ENCODE measurements around the gene FBXL7. TPM values are rescaled to one million over a fixed set of nuclear protein-coding genes. Genes with fewer than 3 reads are reported as not detected.

FBXL7 gene
- total and polyA plus RNA-seq, 4 donors, result 0.24 to 1.4 (median 1.2) TPM

GRCh38 chr5:15566306-15566705, 66.3 kb downstream of the FBXL7 start:
- H3K4me3 ChIP-seq (ENCODE audit: low read depth in 1 of 3, low read length in 3 of 3), result no peak overlapping the region
- H3K27me3 ChIP-seq (ENCODE audit: control insufficient read depth in 4 of 4, insufficient read depth in 4 of 4, low read length in 3 of 4), result no peaks in the 10 kb centered on the region
- H3K36me3 ChIP-seq (ENCODE audit: control insufficient read depth in 4 of 4, insufficient read depth in 3 of 4, low read depth in 1 of 4, low read length in 3 of 4), result no peaks in the 10 kb centered on the region
- H3K27ac ChIP-seq (ENCODE audit: low read depth in 1 of 2, low read length in 2 of 2), result no peak overlapping the region
- no peak for DNase-seq (ENCODE audit: low spot score)
- 95% methylated on average over 4 of the region's 4 CpGs for WGBS
- no peaks in the 10 kb centered on the region for H3K9me3 ChIP-seq (ENCODE audit: control insufficient read depth in 4 of 4, low read length in 3 of 4)
- H3K9ac ChIP-seq (ENCODE audit: low read depth in 1 of 2, low read length in 2 of 2), result no peak overlapping the region
- no peaks in the 10 kb centered on the region for H3K4me1 ChIP-seq (ENCODE audit: control insufficient read depth in 4 of 4, insufficient read depth in 4 of 4, low read length in 3 of 4)
- TF ChIP-seq ZBTB33 (IDR thresholded peaks at IDR 0.05) (no peak), HNF4G (IDR thresholded peaks at IDR 0.05) (no peak), FOXA2 (IDR thresholded peaks at IDR 0.05) (no peak), MAX (IDR thresholded peaks at IDR 0.05) (no peak)

GRCh38 chr5:15566789-15567188, 66.8 kb downstream of the FBXL7 start:
- Histone ChIP-seq H3K9me3 (ENCODE audit: control insufficient read depth in 4 of 4, low read length in 3 of 4) (no peaks in the 10 kb centered on the region), H3K27me3 (ENCODE audit: control insufficient read depth in 4 of 4, insufficient read depth in 4 of 4, low read length in 3 of 4) (no peaks in the 10 kb centered on the region), H3K9ac (ENCODE audit: low read depth in 1 of 2, low read length in 2 of 2) (no peak overlapping the region), H3K4me3 (ENCODE audit: low read depth in 1 of 3, low read length in 3 of 3) (no peak overlapping the region), H3K36me3 (ENCODE audit: control insufficient read depth in 4 of 4, insufficient read depth in 3 of 4, low read depth in 1 of 4, low read length in 3 of 4) (no peaks in the 10 kb centered on the region), H3K27ac (ENCODE audit: low read depth in 1 of 2, low read length in 2 of 2) (no peak overlapping the region), H3K4me1 (ENCODE audit: control insufficient read depth in 4 of 4, insufficient read depth in 4 of 4, low read length in 3 of 4) (no peaks in the 10 kb centered on the region)
- no peak for TF ChIP-seq REST (IDR thresholded peaks at IDR 0.05)
- TF ChIP-seq HNF4G (IDR thresholded peaks at IDR 0.05), result no peak
- TF ChIP-seq FOXA2 (IDR thresholded peaks at IDR 0.05), result no peak
- no peak for TF ChIP-seq EGR1 (IDR thresholded peaks at IDR 0.05; ENCODE audit: low read depth in 2 of 2)
- no peak for TF ChIP-seq RAD21 (IDR thresholded peaks at IDR 0.05)
- no peak for TF ChIP-seq HNF4A (conservative IDR thresholded peaks at IDR 0.05)
- TF ChIP-seq YY1 (IDR thresholded peaks at IDR 0.05), result no peak
- TF ChIP-seq ATF3 (IDR thresholded peaks at IDR 0.05), result no peak
- no peak for TF ChIP-seq GABPA (IDR thresholded peaks at IDR 0.05 in 1 of 2, conservative IDR thresholded peaks at IDR 0.05 in 1 of 2)
- TF ChIP-seq NR2F2 (IDR thresholded peaks at IDR 0.05), result no peak
- TF ChIP-seq RXRA (IDR thresholded peaks at IDR 0.05), result no peak
- TF ChIP-seq CTCF (IDR thresholded peaks at IDR 0.05; ENCODE audit: low read depth, low read length, missing input control), result no peak
- TF ChIP-seq MAX (IDR thresholded peaks at IDR 0.05), result no peak
- TF ChIP-seq ZBTB33 (IDR thresholded peaks at IDR 0.05), result no peak
- TF ChIP-seq TAF1 (conservative IDR thresholded peaks at IDR 0.05), result no peak
- no peak for TF ChIP-seq FOXA1 (IDR thresholded peaks at IDR 0.05)
- no peak for TF ChIP-seq SP1 (IDR thresholded peaks at IDR 0.05)
- no peak for DNase-seq (ENCODE audit: low spot score)

Data from liver (tissue), 9 donors.